Glutamatergic neuron (in vitro differentiated cells): ENCODE data around the gene KRT36. TPM values are rescaled to one million over a fixed set of nuclear protein-coding genes. Genes with fewer than 3 reads are reported as not detected.

Experiments
- DNase-seq: peaks from one replicate; pipeline ENCODE4 v3.0.0; 2022
- H3K27ac Mint-ChIP-seq: one replicate; pipeline ENCODE4 v1.8.0; 2020; ENCODE audit warnings: mild to moderate bottlenecking, mixed read lengths, inconsistent platforms; ENCODE audit not compliant: unreplicated experiment
- H3K27me3 Mint-ChIP-seq: one replicate; pipeline ENCODE4 v1.8.0; 2020; ENCODE audit warnings: mild to moderate bottlenecking, moderate library complexity, mixed read lengths, inconsistent platforms; ENCODE audit not compliant: unreplicated experiment
- H3K36me3 Mint-ChIP-seq: one replicate; pipeline ENCODE4 v1.8.0; 2020; ENCODE audit warnings: mild to moderate bottlenecking, mixed read lengths, inconsistent platforms; ENCODE audit not compliant: unreplicated experiment
- H3K4me1 Mint-ChIP-seq: one replicate; pipeline ENCODE4 v1.8.0; 2020; ENCODE audit warnings: mild to moderate bottlenecking, low read depth, mixed read lengths, inconsistent platforms; ENCODE audit not compliant: unreplicated experiment
- H3K4me3 Mint-ChIP-seq: one replicate; pipeline ENCODE4 v1.8.0; 2020; ENCODE audit warnings: mild to moderate bottlenecking, mixed read lengths, inconsistent platforms; ENCODE audit not compliant: unreplicated experiment
- H3K9me3 Mint-ChIP-seq: one replicate; pipeline ENCODE4 v1.8.0; 2020; ENCODE audit warnings: mild to moderate bottlenecking, moderate library complexity, mixed read lengths, inconsistent platforms; ENCODE audit not compliant: unreplicated experiment
- total RNA-seq: library from RNA; stranded (reverse); fragmentation: NEBNext Ultra II Directional; extraction: Animal tissue kit (Norgen Biotek cat#: 25700); gene quantifications from one replicate; pipeline ENCODE4 v1.2.1, GENCODE V29; 2021; ENCODE audit not compliant: unreplicated experiment
- TF ChIP-seq, protein P1 (sequence below): fragments of 200-600 bp; sonication (generic); IDR thresholded peaks from one replicate; pipeline ENCODE4 v1.5.0; 2021; ENCODE audit not compliant: partially characterized antibody, unreplicated experiment

KRT36 gene
- total RNA-seq, 1 donor from 2014 or later = not detected

GRCh38 chr17:41507315-41507880 lies 17.7 kb upstream of the KRT36 start:
- peaks cover 3% of the 10 kb centered on the region for H3K4me1 Mint-ChIP-seq
- H3K36me3 Mint-ChIP-seq = no peaks in the 10 kb centered on the region
- H3K27me3 Mint-ChIP-seq = no peaks in the 10 kb centered on the region
- DNase-seq = no peak
- H3K9me3 Mint-ChIP-seq = peaks cover 1% of the 10 kb centered on the region
- H3K27ac Mint-ChIP-seq = no peak overlapping the region
- H3K4me3 Mint-ChIP-seq = no peak overlapping the region
- TF ChIP-seq, protein P1, sequence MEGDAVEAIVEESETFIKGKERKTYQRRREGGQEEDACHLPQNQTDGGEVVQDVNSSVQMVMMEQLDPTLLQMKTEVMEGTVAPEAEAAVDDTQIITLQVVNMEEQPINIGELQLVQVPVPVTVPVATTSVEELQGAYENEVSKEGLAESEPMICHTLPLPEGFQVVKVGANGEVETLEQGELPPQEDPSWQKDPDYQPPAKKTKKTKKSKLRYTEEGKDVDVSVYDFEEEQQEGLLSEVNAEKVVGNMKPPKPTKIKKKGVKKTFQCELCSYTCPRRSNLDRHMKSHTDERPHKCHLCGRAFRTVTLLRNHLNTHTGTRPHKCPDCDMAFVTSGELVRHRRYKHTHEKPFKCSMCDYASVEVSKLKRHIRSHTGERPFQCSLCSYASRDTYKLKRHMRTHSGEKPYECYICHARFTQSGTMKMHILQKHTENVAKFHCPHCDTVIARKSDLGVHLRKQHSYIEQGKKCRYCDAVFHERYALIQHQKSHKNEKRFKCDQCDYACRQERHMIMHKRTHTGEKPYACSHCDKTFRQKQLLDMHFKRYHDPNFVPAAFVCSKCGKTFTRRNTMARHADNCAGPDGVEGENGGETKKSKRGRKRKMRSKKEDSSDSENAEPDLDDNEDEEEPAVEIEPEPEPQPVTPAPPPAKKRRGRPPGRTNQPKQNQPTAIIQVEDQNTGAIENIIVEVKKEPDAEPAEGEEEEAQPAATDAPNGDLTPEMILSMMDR = no peak

DNA sequence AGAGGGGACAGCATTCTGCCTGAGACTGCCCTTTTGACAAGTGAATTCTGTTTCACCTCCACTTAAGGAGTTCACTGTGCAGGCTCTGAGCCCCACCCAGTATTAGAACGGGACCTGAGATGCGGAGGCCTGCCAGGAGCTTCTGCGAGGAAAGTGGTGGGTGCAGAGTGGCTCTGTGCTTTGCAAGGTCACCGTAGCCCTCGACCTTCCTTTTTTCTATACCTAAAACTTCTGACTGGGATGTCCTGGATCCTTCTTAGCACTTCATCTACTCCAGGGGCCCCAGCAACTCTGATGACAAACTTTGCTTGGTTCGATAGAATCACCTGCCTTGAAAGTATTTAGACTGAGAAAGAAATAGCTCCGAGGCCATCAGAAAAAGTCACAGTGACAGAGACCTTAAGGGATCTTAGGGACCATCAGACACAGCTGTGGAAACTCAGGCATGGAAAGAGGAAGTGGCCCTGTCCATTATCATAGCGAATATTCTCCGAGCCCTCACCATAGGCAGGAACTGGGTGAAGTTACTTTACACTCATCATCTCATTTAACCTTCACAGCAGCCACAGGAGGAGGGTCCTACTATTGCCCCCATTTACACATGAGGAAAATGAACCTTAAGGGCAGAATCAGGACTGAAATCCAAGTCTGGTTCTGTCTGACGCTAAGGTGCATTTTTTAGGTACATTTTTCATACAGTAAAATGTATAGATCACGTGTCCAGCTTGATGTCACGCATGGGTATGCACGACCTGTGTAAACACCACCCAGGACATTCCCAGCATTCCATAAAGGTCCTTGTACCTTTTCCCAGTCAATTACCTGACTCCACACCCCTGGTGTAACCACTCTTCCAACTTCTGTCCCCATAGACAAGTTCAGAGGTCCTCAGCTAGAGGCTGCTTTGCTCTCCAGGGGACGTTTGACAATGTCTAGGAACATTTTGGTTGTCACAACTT lies 16.4 kb upstream of the KRT36 start:
- Mint-ChIP-seq H3K27me3 (peaks cover 2% of the 10 kb centered on the region), H3K27ac (no peak overlapping the region), H3K36me3 (no peaks in the 10 kb centered on the region), H3K4me1 (peaks cover 3% of the 10 kb centered on the region), H3K4me3 (no peak overlapping the region), H3K9me3 (peaks cover 1% of the 10 kb centered on the region)
- no peak for DNase-seq
- TF ChIP-seq, protein P1 = no peak

GRCh38 chr17:41505007-41505808 lies 15.5 kb upstream of the KRT36 start, which contains the start of gene KRT13:
TSS of gene KRT13 (minus strand) at chr17:41505612. CDS start at chr17:41505550, 62 bp downstream.
- TF ChIP-seq, protein P1 = no peak
- no peak for DNase-seq
- peaks cover 5% of the 10 kb centered on the region for H3K27me3 Mint-ChIP-seq
- no peaks in the 10 kb centered on the region for H3K4me1 Mint-ChIP-seq
- peaks cover 3% of the 10 kb centered on the region for H3K9me3 Mint-ChIP-seq
- no peak within 1 kb of the TSS for H3K27ac Mint-ChIP-seq
- no peak within 1 kb of the TSS for H3K4me3 Mint-ChIP-seq
- H3K36me3 Mint-ChIP-seq = no peaks in the 10 kb centered on the region

- H3K4me3 Mint-ChIP-seq = no peak overlapping the region
- TF ChIP-seq, protein P1 = no peak
- H3K9me3 Mint-ChIP-seq = peaks cover 3% of the 10 kb centered on the region
- H3K4me1 Mint-ChIP-seq = no peaks in the 10 kb centered on the region
- H3K27ac Mint-ChIP-seq = no peak overlapping the region
- H3K27me3 Mint-ChIP-seq = peaks cover 5% of the 10 kb centered on the region
- no peaks in the 10 kb centered on the region for H3K36me3 Mint-ChIP-seq
- DNase-seq = no peak
Observed at GRCh38 chr17:41504246-41504977, 14.7 kb upstream of the KRT36 start.
